Measurements from ENCODE around the gene CAB39.

The CAB39 gene

DNA sequence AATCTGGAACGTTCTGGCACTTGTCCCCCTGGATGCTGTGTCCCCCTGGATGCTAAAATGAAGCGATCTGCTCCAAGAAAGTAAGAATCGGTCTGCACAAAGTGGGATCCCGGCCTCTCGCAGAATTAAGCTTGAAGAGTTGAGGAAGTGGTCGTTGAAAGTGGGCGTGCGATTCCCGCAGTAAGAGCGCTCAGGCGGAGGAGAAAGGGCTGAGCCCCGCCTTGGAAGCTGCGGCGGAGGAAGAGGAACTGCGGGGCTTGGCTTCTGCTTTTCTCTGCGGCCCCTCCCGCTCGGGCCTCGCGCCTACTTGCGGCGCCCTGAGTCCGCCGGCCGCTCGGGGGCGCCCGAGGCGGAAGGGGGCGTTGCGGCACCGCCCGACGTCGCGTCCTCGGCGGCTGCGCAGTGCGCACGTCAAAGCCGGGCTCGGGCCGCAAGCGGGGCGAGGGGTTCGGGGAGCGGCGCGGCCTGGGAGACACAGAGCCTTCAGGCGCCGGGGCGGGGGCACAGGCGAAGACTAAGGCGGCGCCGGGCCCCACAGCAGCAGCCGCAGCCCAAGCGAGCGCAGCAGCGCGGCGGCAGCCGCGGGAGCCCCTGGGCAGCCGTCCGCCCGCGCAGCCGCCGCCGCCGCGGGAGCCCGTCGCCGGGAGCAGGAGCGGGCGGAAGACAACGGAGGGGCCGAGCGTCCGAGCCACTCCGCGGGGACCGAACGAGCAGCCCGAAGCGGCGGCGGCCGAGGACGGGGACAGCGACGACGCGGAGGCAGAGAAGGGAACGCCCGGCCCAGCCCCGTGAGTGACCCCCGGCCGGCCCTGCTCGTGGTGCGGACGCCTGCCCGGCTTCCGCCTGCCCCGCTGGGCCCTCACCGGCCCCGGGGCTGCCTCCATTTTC is at the start of gene CAB39:
TSS of gene CAB39 (plus strand) at position 400 of the 888 bp plus-strand sequence. CDS start 47,160 bp downstream, outside the sequence.
- peak; percentile 88 for DNase-seq

DNA sequence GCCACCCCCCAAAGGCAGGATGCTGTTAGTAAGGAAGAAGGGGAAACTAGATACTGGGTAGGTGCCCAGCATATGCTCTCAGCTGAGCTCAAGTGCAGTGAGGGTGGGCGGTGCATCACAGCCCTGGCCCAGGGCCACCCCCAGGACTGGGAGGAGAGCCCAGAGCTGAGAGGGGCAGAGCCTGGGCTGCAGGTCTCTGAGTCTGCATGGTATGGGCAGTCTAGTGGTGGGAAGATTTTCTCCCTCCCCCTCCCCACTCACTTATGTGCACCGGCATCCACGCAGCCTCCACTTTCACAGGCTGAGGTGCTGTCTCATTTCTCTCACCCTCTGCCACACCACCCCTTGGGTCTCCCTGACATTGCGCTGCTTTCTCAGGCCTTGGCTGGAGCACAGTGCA is 48.5 kb upstream of the CAB39 start:
- peak; percentile 29 for DNase-seq

DNA sequence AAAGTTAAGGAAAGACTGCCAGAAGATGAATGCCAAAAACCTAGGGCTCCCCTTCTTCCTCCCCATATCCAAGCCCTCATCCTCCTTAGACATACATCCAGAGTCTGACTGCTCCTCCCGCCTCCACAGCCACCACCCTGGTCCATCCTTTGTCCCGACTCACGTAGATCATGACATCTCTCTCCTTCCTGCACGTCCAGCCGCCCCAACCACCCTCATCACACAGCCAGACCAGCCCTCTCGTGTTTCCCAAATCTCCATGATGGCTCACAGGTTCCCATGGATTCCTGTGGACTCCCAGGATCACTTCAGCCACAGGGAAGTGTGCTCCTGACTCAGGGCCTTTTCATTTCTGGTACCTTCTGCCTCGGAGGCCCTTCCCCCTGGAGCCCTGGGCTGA is 47.8 kb upstream of the CAB39 start:
- DNase-seq, result no peak

DNA sequence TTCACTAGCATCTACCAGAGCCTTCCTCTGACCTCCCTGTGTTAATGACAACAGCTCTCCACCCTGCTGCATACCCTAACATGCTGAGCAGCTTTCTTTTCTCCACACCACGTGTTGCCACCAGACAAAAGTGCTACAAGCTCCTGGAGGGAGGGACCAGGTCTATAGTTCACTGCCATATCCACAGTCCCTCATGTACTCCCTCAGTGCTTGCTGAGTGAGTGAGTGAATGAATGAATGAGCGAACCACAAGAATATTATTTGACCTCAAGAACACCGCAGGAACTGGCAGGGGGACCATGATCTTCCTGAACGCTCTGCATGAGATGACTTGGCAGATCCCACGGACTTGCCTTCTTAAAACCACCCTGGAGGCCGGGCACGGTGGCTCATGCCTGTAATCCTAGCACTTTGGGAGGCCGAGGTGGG is 47.4 kb upstream of the CAB39 start:
- DNase-seq, result no peak

DNA sequence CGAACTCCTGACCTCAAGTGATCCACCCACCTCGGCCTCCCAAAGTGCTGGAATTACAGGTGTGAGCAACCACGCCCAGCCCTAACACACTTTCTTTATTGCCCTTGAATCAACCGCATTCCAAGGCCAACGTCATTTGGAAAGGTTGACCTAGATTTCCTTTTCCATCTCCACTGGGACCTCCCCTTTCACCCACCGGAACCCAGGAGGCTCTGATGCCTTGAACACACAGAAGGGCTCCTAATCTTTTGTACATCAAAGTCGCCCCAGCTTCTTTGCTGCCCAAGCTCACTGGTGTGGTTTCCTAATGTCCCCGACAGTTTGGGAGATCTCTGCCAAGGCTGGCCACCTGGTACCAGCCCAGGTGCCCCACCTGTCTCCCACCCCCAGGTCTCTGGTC is 46.2 kb upstream of the CAB39 start:
- DNase-seq, result no peak

DNA sequence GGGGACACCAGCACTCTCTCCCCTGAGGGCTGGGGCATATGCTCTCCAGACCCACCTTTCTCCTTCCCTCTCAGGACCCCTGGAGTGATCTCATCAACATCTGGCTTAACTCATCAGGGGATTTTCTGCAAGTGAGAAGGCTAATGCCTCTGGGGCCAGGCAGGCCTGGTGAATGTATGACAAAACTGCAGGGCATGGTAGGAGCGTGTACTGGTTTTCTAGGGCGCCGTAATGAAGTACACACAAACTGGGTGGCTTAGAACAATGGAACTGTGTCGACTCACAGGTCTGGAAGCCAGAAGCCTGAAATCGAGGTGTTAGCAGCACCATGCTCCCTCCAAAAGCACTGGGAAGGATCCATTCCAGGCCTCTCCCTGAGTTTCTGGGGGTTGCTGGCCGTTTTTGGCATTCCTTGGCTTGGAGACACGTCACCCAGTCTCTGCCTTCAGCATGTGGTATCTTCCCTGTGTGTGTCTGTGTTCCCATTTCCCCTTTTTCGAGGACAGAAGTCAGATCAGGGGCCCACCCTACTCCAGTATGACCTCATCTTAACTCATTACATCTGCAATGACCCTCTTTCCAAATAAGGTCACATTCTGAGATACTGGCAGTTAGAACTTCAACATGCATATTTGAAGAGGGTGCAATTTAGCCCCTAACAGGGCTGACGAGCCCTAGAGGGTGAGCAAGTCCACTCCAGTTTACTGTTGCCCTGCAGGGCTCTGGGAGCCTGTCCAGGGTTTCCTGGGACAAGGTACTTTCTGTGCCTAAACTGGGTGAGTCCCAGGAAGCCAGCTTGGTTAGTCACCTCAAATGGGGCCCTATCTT is 45.5 kb upstream of the CAB39 start:
- peak; percentile 84 for DNase-seq

DNA sequence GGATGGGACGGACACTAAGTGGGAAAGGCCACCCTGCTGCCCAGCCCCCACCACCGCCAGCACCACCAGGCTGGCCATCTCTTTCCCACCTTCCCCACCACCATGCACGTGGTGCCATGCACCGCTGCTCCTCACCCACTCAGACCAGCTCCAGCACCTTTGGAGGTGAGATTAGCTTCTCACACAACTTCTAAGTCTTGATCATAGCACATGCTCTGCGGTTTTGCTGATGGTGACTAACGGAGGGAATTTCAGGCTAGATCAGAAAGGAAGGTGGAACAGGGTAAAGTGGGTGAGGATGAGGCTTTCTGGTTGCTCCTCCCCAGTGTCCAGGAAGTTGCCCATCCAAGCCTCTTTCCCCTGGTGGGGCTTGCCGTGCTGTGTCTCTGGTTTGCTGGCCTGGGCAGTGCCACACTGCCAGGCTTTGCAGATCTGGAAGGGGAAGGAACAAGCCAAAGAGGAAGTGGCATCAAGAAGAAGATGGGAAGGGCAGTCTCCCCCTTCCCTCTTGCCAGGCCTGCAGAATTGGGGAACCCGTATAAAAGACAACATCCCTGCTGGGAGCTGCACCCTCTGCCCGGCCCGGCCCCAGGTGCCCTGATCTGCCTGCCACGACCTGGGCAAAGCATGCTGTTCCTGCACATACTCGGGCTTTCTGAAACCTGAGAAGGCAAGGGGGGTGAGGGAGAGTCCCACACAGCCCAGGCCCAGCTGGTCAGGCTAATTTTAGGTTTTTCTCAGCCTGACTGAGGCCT is 44.3 kb upstream of the CAB39 start:
- DNase-seq, result peak; percentile 33

DNA sequence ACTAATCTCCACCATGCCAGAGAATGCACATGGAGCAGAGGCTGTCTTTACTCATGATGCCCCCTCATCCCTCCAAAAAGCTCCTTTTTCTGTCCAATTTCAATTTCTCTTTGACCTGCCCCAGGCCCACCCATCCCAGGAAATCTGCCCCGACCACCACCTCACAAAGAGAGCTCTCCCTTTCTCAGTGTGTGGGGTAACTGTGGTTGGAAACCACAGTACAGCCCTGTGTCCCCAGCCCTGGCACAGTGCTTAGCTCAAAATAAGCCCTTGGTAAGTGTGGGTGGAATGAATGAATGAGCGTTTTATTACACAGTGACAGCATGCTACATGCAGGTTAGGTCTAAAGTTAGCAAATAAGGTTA is 43.7 kb upstream of the CAB39 start:
- no peak for DNase-seq

DNA sequence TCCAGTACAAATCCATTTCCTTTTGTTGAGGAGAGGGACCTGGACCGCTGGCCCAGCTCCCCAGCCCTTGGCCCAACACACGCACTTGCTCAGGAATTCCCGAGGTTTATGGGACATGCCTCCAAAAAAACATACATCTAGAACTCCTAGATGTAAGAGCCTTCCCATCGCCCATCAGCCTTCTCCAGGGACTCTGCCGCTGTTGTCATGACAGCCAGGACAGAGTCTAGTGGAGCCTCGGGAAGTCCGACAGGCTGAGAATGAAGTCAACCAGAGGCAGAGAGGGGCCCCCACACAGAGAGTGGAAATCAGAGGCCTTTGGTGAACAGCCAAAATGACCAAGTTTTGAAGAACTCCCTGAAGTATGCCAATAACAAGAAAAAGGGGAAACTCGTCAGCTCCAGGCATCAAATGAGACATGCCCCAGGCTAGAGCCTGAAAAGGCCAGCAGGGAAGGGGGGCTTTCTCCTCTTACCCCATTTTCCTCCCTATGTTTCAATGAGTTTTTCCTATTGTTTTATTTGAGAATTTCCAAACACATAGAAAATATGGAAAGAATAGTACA is 43.2 kb upstream of the CAB39 start:
- no peak for DNase-seq

DNA sequence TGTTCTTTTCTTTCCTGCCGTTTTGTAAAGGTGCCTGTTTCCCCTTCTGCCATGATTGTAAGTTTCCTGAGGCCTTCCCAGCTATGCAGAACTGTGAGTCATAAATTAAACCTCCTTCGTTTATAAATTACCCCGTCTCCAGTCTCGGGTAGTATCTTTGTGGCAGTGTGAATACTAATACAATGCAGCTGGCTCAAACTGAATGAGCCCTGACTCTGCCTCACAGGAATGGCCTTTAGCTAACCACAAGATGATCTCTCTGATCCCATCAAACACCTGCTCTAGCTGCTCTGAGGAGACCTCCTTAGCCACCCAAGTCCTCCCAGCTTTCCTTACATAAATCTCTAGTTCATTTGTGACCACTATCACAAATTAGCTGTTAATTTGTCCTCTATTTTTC is 41.5 kb upstream of the CAB39 start:
- peak; percentile 74 for DNase-seq

DNA sequence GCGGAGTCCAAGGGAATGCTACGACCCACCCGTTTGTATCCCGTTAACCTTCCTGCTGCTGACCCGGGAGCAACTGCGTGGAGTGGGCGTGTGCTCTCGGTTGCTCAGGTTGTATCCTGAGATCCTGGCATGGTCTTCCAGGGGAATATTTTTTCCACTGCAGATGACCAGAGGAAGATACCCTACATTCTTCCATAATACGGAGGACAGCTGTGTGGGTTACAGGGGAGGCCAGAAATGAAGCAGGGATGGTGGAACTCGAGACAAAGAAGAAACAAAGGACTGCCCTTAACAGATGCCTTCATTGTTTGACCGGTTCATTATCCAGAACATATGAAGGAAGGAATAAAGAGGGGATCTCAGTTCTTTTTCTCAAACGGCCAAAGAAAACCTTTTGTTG is 39.8 kb upstream of the CAB39 start:
- no peak for DNase-seq

DNA sequence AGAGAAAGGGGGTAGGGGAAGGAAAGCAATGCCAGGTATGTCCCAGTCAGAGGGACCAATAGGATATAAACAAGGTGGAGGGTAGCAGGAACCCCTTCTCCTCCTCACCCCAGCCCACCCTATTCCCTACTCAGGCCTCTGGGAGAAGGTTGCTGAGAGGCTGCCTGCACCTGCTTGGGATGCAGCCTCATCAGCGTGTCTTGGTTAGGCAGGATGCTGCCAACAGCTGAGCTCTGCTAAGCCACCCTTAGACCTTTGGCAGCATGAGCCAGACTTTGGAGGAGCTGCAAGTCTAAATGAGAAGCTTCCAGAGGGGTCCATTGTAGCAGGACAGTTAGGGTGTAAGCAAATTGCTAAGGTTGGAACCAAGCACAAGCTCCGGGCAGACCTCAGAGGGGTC is 38.2 kb upstream of the CAB39 start:
- no peak for DNase-seq

DNA sequence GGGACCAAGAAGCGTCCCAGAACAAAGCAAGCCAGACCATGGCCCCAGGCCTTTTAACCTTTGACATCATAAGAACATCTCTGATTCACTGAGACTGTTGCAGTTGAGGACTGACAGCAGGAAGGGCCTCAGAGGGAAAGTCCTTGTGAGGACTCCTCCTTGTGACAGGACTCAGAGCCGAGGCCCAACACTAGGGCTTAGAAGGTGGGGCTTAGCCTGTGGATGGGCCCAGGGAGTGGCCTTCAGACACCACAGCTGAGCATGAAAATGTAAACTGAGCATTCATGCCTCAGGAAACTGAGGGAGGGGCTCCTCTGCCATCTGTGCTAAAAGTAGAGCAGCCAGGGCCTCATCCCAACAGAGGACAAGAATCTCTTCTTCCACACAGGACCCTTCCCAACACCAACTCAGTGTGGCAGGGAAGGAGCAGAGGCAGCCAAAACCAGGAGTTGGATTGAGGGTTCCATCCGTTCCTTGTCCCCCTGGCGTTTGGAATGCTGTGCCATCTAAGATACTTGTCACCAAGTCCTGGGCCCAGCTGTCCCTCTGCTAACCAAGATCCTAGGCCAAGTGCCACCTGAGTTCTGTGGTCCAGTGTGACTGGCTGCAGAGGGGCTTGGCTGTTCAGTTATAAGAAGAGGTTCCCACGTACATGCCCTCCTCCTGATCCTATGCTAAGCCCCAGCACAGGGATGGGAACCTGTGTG is 37.5 kb upstream of the CAB39 start:
- no peak for DNase-seq

DNA sequence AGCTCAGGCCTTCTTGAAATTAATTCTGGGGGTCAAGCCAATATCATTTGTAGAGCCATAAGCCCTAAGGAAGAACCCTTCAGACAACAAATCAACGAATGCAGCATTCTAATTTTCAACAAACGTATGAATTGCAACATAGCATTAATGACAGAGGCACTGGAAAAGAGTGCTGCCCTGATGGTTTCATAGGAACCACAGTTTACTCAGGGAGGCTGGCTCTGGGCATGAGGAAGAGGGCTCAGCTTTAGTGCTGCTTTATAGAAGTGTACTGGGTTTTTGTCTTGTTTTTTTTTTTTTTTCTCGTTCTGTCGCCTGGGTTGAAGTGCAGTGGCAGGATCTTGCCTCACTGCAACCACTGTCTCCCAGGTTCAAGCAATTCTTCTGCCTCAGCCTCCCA is 36.1 kb upstream of the CAB39 start:
- no peak for DNase-seq

DNA sequence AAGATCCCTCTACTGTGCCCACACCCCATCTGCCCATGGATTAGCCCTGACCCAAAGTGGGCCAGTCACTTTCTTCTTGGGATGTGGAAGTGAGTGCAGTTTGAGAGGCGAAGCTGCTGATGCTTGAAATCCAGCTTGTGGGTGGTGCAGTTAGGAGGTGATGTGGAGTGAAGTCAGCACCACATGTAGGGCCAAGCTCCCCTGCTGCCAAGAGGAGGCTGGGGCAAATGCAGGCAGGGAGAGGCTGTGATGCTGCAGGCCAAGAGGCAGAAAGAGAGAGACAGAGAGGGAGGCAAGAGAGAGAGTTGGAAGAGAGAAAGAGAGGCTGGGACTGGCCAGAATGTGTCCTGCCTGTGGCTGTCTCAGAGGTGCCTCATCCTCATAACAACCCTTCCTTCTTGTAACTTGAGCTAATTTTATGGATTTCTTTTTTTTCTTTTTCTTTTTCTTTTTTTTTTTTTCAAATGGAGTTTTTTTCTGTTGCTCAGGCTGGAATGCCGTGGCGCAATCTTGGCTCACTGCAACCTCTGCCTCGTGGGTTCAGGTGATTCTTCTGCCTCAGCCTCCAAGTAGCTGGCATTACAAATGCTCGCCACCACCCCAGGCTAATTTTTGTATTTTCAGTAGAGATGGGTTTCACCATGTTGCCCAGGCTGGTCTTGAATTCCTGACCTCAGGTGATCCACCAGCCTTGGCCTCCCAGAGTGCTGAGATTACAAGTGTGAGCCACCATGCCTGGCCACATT is 35.3 kb upstream of the CAB39 start:
- no peak for DNase-seq

DNA sequence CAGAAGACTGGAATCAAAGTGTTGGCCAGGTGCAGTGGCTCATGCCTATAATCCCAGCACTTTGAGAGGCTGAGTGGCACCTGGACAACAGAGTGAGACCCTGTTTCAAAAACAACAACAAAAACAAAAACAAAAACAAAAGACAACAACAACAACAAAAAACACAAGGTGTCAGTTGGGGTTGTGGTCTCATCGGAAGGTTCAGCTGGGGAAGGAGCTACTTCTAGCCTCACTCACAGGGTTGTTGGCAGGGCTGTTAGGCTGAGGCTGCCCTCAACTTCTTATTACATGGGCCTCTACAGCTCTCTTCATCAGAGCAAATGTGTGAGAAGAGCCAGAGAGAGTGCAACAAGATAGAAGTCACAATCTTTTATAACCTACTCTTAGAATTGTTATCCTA is 34.6 kb upstream of the CAB39 start:
- DNase-seq, result no peak

DNA sequence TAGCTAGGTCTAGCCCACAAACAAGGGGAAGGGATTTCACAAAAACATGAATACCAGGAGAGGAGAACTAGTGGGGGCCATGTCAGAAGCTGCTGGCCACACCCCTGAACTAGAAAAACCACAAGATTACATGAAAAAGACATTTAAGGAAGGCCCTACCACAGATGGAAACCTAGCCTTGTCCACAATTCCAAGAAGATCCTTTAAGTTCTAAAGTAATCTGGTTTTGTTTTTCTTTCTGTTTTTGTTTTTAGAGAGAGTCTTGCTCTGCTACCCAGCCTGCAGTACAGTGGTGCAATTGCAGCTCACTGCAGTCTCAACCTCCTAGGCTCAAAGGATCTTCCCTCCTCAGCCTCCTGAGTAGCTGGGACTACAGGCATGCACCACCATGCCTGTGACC is 34.2 kb upstream of the CAB39 start:
- no peak for DNase-seq

DNA sequence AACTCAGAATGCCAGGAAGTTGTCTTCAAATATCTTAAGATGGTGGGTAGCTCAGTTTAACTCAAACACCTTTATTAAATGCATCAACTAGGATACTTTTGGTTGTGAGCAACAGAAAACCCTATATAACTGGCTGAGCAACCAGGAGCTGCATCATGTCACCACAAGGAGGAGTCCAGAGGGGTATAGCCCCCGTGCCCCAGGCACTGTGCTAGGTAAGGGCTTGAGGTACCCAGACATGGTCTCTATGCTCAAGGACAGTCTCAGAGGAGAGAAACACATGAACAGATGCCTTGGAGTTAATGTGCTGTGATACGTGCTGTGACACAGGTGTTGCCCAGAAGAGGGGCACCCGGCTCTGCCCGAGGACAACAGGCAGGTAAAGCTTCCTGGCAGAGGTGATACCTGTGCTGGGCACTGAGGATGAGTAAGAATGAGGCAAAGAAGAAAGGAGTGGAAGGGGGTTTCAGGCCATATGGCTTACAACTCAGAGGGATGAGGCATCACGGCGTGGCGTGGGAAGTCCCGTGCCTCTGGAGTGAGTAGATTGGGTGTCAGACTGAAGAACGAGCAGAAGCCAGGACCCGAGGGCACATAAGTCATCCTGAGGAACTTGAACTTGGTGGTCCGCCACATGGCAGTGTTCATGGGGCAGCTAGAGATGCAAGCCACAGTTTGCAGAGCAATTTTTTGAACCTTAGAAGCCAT is 32.0 kb upstream of the CAB39 start:
- no peak for DNase-seq

DNA sequence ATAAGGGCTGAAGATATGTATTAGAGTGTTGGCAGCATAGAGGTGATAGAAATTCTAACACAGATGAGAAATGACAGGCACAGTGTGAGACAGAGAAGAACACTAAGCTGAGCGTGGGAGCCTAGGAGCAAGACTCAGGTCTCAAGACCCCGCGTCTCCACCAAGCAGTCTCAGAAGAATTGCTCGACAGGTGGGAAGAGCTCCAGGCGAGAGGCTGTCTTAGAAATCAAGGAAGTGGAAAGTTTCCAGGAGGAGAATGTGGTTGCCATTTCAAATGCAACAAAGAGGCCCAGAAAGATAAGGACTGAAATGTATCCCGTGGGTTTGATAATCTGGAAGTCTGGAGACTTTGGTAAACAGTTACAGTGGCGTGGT is 31.5 kb upstream of the CAB39 start:
- DNase-seq, result no peak

DNA sequence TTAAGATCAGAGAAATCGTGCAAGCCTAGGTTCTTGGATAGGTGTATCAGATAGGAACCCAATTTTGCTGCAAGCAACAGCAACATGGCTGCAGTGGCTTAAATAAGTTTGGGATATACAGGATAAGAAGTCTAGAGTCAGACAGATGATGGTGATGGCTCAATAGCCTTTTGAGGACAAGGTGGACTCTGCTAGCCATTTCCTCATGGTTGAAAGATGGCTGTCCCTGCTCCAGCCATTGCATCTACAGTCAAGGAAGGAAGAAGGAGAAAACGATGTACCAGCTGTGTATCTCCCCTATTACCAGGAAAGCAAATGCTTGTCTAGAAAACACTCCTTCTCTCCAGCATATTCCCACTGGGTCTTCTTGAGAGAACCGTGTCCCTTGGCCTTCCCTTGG is 30.1 kb upstream of the CAB39 start:
- DNase-seq, result no peak

Measured in fibroblast of skin of right quadriceps (primary cell).